Stimulated activated naive CD8-positive, alpha-beta T cell treated with anti-CD3 and anti-CD28 coated beads, Interleukin-15, amount 100 ng/mL, for 72 hours (primary cell): ENCODE data around the gene GASK1A.

Source experiments
- ATAC-seq: fragments of 150-1000 bp; cut with Tn5 transposase; 2 replicates; pipeline ENCODE4 v1.10.0; 2021; ENCODE audit warnings: mild to moderate bottlenecking, moderate library complexity
- DNase-seq, 2 donors: peaks; one replicate each; pipeline ENCODE4 v3.0.0; 2021 to 2022
- H3K27ac Mint-ChIP-seq, 2 donors: one replicate each; pipeline ENCODE4 v1.8.0; 2022; ENCODE audit warnings: mild to moderate bottlenecking in 2 of 2, mixed read lengths in 2 of 2, moderate library complexity in 2 of 2
- H3K27me3 Mint-ChIP-seq: one replicate; pipeline ENCODE4 v1.8.0; 2022; ENCODE audit warnings: mixed read lengths
- H3K4me1 Mint-ChIP-seq: one replicate; pipeline ENCODE4 v1.8.0; 2022; ENCODE audit warnings: mild to moderate bottlenecking, mixed read lengths
- H3K4me3 Mint-ChIP-seq, 2 donors: one replicate each; pipeline ENCODE4 v1.8.0; 2022; ENCODE audit warnings: mild to moderate bottlenecking in 2 of 2, mixed read lengths in 2 of 2, moderate library complexity in 1 of 2
- H3K9me3 Mint-ChIP-seq, 2 donors: one replicate each; pipeline ENCODE4 v1.8.0; 2022; ENCODE audit warnings: mixed read lengths in 2 of 2

The GASK1A gene

DNA sequence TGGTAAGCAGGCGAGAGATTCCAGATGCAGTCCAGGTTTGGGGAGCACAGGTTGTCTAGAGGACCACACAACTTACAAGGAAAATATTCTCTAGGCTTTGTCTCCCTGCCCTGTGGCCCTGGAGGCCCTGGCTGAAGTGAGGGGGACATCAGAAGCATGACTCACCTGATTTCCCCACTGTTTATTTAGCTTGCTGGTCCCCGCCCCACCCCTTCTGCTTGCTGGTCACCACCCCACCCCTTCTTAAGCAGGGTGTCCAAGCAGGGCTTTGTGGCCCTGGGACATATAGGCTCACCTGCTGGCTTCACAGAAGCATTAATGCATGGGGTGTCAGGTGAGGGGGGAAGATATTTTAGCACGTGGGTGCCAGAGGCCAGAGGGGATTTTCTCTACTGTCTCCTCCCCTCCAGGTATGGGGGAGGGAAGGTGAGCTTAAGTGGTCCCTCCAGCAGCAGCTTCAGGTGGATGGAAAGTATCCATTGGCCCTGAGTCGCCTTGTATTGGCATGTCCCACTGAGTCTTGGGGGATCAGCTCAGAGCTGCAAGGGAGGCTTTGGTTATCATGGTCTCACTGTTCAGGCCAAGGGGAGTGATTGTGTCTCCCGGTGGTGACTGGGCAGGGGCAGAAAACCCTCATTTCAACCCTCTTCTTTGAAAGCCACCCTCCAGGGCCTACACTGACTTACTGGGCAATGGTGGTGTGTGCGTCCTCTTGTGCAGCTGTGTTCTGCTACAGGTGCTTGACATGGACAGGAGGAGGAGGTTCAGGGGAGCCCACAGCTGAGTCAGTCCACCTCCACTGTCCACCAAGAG lies 49.8 kb downstream of the GASK1A start:
- Mint-ChIP-seq H3K9me3 (no peaks in the 10 kb centered on the region), H3K4me1 (peaks cover 25% of the 10 kb centered on the region), H3K27me3 (no peaks in the 10 kb centered on the region), H3K27ac (no peak overlapping the region), H3K4me3 (no peak overlapping the region)
- no peak for ATAC-seq
- DNase-seq = no peak

DNA sequence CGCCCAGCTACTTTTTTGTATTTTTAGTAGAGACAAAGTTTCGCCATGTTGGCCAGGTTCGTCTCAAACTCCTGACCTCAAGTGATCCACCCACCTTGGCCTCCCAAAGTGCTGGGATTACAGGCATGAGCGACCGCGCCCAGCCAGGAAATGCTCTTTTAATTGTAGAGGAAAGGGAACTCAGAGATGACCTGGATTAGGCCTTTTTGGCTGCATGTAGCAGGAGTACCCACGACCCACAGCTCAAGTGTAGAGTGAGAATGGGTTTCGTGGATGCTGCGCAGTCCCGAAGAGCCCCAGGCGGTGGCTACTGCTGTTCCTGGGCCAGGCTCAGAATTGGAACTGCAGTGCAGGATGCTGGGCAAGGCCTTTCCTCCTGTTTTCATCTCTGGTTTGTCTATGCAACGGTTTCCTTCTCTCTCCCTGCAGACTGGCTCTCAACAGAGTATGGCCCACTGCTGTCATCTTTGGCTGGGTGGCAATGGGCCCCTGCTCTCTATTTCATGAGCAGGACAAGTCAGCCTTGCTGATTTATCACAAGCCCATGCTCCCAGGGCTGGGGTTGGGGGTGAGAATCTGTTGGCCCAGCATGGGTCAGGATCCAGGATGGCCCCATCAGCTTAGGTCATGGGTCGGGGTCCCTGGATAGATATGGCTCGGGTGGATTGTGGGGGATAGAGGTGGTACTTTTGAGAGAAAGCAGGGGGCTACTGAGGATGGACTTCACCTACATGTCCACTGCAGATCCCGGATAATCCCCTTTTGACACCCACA lies 51.2 kb downstream of the GASK1A start:
- H3K4me3 Mint-ChIP-seq = no peak overlapping the region
- H3K27ac Mint-ChIP-seq = no peak overlapping the region
- H3K4me1 Mint-ChIP-seq = peaks cover 11% of the 10 kb centered on the region
- ATAC-seq = no peak
- no peaks in the 10 kb centered on the region for H3K9me3 Mint-ChIP-seq
- DNase-seq = no peak
- no peaks in the 10 kb centered on the region for H3K27me3 Mint-ChIP-seq

DNA sequence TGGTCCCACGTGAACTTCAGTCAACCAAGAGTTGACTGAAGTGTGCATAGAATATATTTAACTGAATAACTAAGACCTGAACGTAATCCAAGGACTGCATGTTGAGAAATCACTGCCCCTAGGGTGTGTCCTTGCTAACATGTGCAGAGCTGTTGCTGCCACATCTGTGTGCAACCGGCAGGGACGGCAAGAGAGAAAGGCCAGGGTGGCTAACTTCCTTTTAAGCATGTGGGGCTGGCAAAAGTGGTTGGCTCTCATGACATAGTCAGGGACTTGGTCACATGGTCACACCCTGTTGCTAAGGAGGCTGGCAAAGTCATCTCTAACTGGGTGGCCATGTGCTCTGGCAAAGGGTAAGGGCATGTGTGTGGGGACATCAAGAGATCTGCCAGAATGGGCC lies 52.4 kb downstream of the GASK1A start:
- ATAC-seq = no peak
- no peaks in the 10 kb centered on the region for H3K9me3 Mint-ChIP-seq
- H3K27me3 Mint-ChIP-seq = no peaks in the 10 kb centered on the region
- H3K4me3 Mint-ChIP-seq = no peak overlapping the region
- no peak for DNase-seq
- peak overlapping the region in 1 of 2 donors; percentile 29 for H3K27ac Mint-ChIP-seq
- H3K4me1 Mint-ChIP-seq = peaks cover 15% of the 10 kb centered on the region

DNA sequence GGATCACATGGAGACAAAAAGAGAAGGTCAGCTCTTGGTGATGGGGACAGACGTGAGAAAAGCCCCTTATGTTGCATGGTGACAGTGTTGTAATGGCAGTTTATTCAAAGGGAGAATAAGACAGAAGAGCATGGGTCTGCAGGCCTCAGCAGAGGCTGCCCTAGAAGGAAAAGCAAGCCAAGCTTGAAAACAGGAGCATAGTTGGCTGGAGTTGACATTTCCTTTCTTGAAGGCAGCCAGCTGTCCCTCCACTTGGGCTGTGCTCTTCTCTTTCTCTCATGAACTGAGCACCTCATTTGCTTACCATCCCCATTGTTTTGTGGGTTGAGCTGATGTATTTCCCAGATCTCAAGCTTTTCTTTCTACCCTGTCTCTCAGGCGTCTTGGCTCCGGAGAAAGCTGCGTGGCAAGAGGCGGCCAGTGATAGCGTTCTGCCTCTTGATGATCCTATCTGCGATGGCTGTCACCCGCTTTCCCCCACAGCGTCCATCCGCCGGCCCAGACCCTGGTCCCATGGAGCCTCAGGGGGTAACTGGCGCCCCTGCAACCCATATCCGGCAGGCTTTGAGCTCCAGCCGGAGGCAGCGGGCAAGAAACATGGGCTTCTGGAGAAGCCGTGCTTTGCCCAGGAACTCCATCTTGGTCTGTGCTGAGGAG lies 52.9 kb downstream of the GASK1A start:
- DNase-seq = no peak
- no peak for ATAC-seq
- Mint-ChIP-seq H3K4me3 (no peak overlapping the region), H3K27me3 (no peaks in the 10 kb centered on the region), H3K9me3 (no peaks in the 10 kb centered on the region), H3K4me1 (peaks cover 21% of the 10 kb centered on the region), H3K27ac (peak overlapping the region in 1 of 2 donors; percentile 29)

DNA sequence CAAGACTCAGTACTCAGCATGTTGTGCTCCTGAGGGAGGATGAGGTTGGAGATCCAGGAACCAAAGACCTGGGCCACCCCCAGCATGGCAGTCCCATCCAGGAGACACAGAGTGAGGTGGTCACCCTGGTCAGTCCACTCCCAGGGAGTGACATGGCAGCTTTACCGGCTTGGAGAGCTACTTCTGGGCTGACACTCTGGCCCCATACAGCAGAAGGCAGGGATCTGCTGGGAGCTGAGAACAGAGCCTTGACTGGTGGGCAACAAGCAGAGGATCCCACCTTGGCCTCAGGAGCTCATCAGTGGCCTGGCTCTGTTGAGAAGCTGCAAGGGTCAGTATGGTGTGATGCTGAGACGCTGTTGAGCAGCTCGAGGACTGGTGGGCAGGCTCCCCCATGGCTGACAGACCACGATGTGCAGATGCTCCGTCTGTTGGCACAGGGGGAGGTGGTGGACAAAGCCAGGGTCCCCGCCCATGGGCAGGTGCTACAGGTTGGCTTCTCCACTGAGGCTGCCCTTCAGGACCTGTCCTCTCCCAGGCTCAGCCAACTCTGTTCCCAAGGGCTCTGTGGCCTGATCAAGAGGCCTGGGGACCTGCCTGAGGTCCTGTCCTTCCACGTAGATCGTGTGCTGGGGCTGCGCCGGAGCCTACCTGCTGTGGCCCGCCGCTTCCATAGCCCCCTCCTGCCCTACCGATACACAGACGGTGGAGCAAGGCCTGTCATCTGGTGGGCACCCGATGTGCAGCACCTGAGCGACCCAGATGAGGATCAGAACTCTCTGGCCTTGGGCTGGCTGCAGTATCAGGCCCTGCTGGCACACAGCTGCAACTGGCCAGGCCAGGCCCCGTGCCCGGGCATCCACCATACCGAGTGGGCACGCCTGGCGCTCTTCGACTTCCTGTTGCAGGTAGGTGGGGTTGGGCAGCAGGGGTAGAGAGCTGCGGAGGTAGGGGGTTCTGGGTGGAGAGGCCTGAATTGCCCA lies 53.8 kb downstream of the GASK1A start:
- no peaks in the 10 kb centered on the region for H3K27me3 Mint-ChIP-seq
- no peak overlapping the region for H3K27ac Mint-ChIP-seq
- DNase-seq (no peak), ATAC-seq (no peak)
- H3K4me1 Mint-ChIP-seq = peaks cover 27% of the 10 kb centered on the region
- H3K9me3 Mint-ChIP-seq = no peaks in the 10 kb centered on the region
- no peak overlapping the region for H3K4me3 Mint-ChIP-seq

DNA sequence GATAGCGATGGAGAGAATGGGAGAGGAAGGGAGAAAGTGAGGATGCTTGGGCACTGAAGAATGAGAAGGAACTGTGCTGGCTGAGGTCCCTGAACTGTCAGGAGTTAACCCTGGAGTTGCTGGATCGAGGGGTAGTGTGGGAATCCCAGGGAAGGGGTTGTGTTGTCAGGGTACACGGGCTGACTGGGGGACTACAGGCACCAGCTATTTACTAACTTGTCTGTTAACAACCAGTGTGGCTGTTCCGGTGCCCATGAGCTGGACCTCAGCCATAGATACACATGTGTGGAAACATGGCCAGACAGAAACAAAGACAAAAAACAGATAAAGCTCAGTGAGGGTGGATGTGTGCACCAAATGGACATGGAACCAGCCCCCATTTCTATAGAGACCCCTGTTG lies 55.1 kb downstream of the GASK1A start:
- no peak for DNase-seq
- ATAC-seq = no peak
- Mint-ChIP-seq H3K9me3 (no peaks in the 10 kb centered on the region), H3K4me3 (no peak overlapping the region), H3K27ac (no peak overlapping the region), H3K4me1 (peaks cover 30% of the 10 kb centered on the region), H3K27me3 (no peaks in the 10 kb centered on the region)

DNA sequence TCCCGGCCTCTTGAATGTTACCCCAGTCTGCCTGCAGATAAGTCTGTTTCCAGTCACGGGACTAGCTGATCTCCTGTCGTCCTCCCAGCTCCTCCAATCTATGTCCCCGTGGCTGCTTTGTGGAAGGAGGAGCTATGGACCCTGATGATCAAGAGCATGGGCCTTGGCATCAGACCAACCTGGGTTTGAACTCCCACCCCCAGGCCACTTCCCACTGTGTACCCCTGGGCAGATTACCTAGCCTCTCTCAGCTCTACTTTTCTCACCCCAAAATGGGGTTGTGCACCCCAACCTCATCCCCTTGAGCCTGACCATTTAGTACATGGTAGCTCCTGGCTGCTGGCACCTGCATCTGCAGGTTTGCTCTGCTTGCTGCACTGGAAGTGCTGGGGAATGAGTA lies 55.8 kb downstream of the GASK1A start:
- no peak overlapping the region for H3K27ac Mint-ChIP-seq
- no peaks in the 10 kb centered on the region for H3K27me3 Mint-ChIP-seq
- ATAC-seq = no peak

DNA sequence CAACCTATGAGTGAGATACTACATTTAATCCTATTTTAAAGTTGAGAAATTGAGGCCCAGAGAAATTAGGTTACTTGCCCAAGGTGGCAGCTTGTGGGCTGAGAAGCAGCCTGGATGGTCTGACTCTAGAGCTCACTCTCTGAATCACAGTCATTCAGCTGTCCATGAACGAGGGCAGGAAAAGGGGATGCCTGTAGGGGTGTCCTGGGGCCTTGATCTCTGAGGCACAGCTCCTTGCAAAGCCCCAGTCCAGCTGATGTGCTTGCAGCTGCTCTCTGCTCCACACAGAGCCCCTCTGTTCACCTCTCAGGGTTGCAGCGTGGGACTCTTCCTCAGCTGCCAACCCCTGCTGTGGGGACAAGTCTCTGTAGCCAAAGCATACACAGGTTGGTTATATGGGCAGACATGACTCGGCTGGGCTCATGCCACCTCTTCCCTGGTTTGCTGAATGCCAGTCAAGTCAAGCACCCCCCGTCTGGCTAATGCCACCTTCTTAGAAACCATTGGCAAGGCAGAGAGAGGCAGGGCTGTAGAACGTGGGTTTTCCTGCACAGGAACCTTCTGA lies 56.8 kb downstream of the GASK1A start:
- DNase-seq (no peak), ATAC-seq (no peak)
- no peaks in the 10 kb centered on the region for H3K9me3 Mint-ChIP-seq
- peaks cover 31% of the 10 kb centered on the region for H3K4me1 Mint-ChIP-seq
- no peak overlapping the region for H3K27ac Mint-ChIP-seq
- H3K4me3 Mint-ChIP-seq = no peak overlapping the region
- no peaks in the 10 kb centered on the region for H3K27me3 Mint-ChIP-seq

More for the DNA sequence above, 55.8 kb downstream of the GASK1A start:
- peaks cover 31% of the 10 kb centered on the region for H3K4me1 Mint-ChIP-seq
- DNase-seq = no peak
- H3K9me3 Mint-ChIP-seq = no peaks in the 10 kb centered on the region
- no peak overlapping the region for H3K4me3 Mint-ChIP-seq

DNA sequence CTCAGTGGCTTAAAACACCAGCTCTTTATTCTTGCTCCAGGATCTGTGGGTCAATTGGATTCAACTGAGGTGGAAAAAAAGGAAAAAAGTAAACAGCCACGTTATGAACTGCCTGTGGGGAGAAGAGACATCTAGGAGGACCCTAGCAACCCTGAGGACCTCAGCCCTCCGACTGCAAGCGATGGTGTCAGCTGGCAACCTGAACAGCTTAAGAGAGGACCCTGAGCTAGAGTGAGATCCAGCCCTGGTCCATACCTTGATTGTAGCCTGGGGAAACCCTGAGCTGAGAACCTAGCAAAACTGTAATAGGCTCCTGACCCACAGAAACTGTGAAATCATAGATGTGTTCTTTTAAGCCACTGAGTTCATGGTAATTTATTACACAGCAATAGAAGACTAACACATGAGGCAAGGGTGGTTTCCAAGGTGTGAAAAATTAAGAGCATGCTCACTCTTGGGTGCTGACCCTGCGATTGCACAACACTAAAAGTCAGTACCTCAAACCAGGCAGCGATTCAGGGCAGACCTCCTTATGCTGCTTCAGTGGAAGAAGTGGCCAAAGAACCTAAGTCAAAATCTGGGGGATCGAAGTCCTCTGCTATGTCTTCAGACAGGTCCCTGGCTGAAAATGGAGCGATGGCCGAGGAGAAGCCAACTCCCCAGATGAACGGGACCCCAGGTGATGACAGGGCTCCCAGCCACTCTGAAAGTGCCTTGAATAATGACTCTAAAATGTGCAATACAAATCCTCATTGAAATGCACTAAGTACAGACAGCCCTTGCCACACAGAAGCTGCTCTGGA lies 57.7 kb downstream of the GASK1A start:
- no peak for DNase-seq
- Mint-ChIP-seq H3K4me1 (peaks cover 31% of the 10 kb centered on the region), H3K4me3 (no peak overlapping the region), H3K27ac (no peak overlapping the region), H3K27me3 (no peaks in the 10 kb centered on the region), H3K9me3 (peaks cover 0 to 3% of the 10 kb centered on the region in 2 donors)
- ATAC-seq = peak; percentile 55

DNA sequence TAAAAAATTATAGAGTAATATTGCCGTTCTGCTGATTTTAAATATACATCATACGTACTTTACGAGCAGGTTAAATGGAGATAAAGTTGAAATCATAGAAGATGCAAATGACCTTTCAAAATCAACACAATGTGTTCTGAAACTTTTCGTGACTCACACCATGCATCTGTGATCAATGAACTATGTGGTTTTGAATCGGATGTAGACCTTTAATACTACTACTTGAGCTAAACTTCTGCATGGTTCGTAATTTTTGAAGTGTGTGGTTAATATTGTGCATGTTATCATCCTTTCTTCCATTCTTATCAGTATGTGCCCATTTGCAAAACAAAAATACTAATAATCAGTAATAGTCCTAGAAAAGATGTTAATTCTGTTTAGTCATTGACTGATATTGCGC lies 58.9 kb downstream of the GASK1A start:
- Mint-ChIP-seq H3K27ac (no peak overlapping the region), H3K4me3 (no peak overlapping the region), H3K9me3 (peaks cover 0 to 3% of the 10 kb centered on the region in 2 donors), H3K4me1 (peaks cover 31% of the 10 kb centered on the region), H3K27me3 (no peaks in the 10 kb centered on the region)
- peak; percentile 65 for ATAC-seq
- no peak for DNase-seq

DNA sequence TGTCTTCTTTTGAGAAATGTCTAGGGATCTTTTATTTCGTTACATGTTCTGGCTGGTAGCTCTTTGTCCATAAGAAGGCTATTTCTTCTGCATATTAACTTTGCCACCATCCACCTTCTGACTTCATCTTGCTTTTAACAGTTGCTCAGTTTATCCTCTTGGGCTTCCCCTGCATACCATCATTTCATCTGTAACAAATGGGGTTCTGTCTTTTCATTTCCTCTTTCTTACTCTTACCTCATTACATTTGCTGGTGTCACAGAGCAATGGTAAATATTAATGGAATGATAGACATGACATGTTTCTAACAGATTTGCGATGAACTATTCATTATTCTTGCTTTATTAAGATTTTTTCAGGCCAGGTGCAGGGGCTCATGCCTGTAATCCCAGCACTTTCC lies 62.4 kb downstream of the GASK1A start:
- DNase-seq (no peak), ATAC-seq (no peak)
- H3K27ac Mint-ChIP-seq = no peak overlapping the region
- H3K9me3 Mint-ChIP-seq = peaks cover 20 to 22% of the 10 kb centered on the region in 2 donors
- H3K27me3 Mint-ChIP-seq = no peaks in the 10 kb centered on the region
- peaks cover 26% of the 10 kb centered on the region for H3K4me1 Mint-ChIP-seq
- H3K4me3 Mint-ChIP-seq = no peak overlapping the region

DNA sequence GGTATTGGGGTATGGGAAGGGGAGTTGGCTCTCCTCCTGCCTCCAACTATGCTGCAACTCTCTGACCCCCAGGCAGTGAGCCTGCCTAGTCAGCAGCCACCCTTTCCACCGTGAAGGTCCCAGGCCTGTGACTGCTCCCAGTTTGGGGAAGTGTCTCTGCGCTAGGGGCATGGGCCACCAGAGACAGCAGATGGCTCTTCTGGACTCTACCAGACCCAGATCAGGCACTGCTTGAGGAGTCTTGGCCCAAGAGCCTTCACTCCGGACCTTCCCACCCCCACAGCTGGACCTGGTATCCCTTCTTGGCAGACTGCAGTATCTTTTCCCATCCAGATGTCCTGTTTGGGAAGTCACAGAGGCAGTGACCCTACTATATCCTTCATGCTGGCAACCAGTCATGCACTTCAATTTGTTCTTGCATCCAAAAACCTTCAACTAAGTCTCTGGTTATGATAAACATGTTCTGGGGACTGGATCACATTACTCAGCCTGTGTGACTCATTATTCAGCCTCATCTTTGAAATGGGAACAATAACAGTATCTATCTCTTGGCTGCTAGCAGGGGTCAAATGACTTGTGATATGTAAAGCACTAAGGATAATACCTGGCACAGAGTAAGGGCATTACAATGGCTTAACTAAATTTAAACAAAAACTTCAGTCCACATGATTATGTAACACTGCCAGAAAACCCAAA lies 64.1 kb downstream of the GASK1A start:
- no peak for ATAC-seq
- H3K27ac Mint-ChIP-seq = no peak overlapping the region
- H3K4me3 Mint-ChIP-seq = no peak overlapping the region
- H3K27me3 Mint-ChIP-seq = no peaks in the 10 kb centered on the region
- H3K9me3 Mint-ChIP-seq = peaks cover 29 to 38% of the 10 kb centered on the region in 2 donors
- no peak for DNase-seq
- peaks cover 12% of the 10 kb centered on the region for H3K4me1 Mint-ChIP-seq

DNA sequence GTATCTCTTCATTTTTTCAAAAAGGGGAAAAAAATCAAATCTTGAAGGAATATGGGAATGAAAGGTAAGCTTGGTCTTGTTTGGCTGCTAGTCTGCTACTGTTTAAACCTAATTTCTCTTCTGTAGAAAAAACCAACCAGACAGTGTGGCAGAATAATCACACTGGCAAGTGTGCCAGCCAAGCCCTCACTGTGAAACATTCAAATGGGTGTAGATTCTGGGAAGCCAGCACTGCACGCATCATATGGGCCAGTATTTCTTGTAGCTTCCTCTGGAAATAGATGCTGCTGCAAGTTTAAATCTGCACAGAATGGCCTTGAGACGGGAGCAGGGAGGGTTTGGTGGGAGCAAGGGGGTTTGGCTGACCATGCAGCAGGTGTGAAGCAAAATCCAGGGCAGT lies 64.7 kb downstream of the GASK1A start:
- no peaks in the 10 kb centered on the region for H3K27me3 Mint-ChIP-seq
- peaks cover 35 to 44% of the 10 kb centered on the region in 2 donors for H3K9me3 Mint-ChIP-seq

More for the DNA sequence above, 64.7 kb downstream of the GASK1A start:
- H3K27ac Mint-ChIP-seq = no peak overlapping the region
- peaks cover 6% of the 10 kb centered on the region for H3K4me1 Mint-ChIP-seq
- ATAC-seq (no peak), DNase-seq (no peak)
- no peak overlapping the region for H3K4me3 Mint-ChIP-seq
